ENCODE data around the gene WFDC9.

- TF ChIP-seq CTCF (IDR thresholded peaks at IDR 0.05 in 2 of 3, conservative IDR thresholded peaks at IDR 0.05 in 1 of 3; ENCODE audit: borderline replicate concordance in 1 of 3, insufficient read depth in 1 of 3, low read depth in 2 of 3, low read length in 2 of 3), result no peak
- no peak for TF ChIP-seq YY1 (IDR thresholded peaks at IDR 0.05; ENCODE audit: extremely low read depth, insufficient replicate concordance, low read depth, low read length)
- no peak for TF ChIP-seq POLR2A (IDR thresholded peaks at IDR 0.05; ENCODE audit: borderline replicate concordance, extremely low read depth, insufficient read depth, insufficient read length)
- TF ChIP-seq POLR2AphosphoS5 (IDR thresholded peaks at IDR 0.05; ENCODE audit: low read depth, low read length), result no peak
- no peak for TF ChIP-seq CEBPB (IDR thresholded peaks at IDR 0.05; ENCODE audit: low read depth)
Measured at GRCh38 chr20:45649312-45649863, 18.3 kb upstream of the WFDC9 start.

All from HCT116 (cell line).